Neural progenitor cell (in vitro differentiated cells): Measurements from ENCODE around the gene OR2V2.

Experiments used
- CTCF ChIP-seq: fragments of 200-600 bp; sonication (generic); IDR thresholded peaks from 2 replicates; pipeline ENCODE4 v1.5.1; 2017; ENCODE audit warnings: antibody characterized with exemption, mild to moderate bottlenecking
- EZH2 ChIP-seq: fragments of 200-600 bp; sonication (generic); IDR thresholded peaks from 2 replicates; pipeline ENCODE4 v1.6.1; 2017; ENCODE audit warnings: antibody characterized with exemption, mild to moderate bottlenecking, moderate library complexity
- EZH2phosphoT487 ChIP-seq: fragments of 200-600 bp; sonication (generic); IDR thresholded peaks from 2 replicates; pipeline ENCODE4 v1.6.1; 2017; ENCODE audit warnings: antibody characterized with exemption

DNA sequence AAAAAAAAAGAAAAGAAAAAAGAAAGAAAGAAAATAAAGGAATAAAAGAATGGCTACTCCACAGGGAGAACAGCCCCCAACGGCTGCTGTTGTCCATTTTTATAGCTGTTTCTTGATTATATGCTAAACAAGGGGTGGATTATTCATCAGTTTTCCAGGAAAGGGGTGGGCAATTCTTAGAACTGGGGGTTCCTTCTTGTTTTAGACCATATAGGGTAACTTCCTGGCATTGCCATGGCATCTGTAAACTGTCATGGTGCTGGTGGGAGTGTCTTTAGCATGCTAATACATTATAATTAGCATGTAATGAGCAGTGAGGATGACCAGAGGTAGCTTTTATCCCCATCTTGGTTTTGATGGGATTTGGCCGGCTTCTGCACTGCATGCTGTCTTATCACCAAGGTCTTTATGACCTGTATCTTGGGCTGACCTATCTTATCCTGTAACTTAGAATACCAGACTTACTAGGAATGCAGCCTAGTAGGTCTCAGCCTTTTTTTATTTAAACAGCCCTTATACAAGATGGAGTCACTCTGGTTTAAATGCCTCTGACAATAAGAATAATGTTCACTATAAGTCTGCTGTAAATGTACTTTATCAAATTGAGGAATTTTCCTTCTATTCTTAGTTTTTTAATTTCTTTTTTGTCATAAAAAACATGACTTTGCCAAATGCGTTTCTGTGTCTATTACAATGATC lies 29.0 kb downstream of the OR2V2 start:
- TF ChIP-seq CTCF (no peak), EZH2 (no peak), EZH2phosphoT487 (no peak)
